CD14-positive monocyte (primary cell): ENCODE measurements around the gene PHYKPL. TPM values are rescaled to one million over a fixed set of nuclear protein-coding genes. Genes with fewer than 3 reads are reported as not detected.

Experiments
- DNase-seq, 3 donors: peaks; one replicate each; pipeline ENCODE4 v3.0.0-alpha.2; 2011 to 2022
- H2AFZ ChIP-seq: 2 replicates; pipeline ENCODE4 v1.6.0; 2012; ENCODE audit warnings: mild to moderate bottlenecking, low read depth, low read length, inconsistent platforms; ENCODE audit not compliant: insufficient read depth, poor library complexity, severe bottlenecking
- H3K27ac ChIP-seq, 2 donors: 1 replicate in 1 of 2; 2 replicates in 1 of 2; pipeline ENCODE4 v1.5.1; 2012 to 2013; ENCODE audit warnings: low read length in 2 of 2, control low read depth in 1 of 2, inconsistent platforms in 1 of 2, low read depth in 1 of 2, mild to moderate bottlenecking in 1 of 2
- H3K27me3 ChIP-seq, 2 donors: one replicate each; pipeline versions ENCODE4 v1.6.0 to v1.6.1; 2011 to 2013; ENCODE audit warnings: low read length in 2 of 2; ENCODE audit not compliant: control insufficient read depth in 2 of 2, insufficient read depth in 2 of 2
- H3K36me3 ChIP-seq, 2 donors: replicated peaks in 1 of 2; 1 replicate in 1 of 2; 2 replicates in 1 of 2; pipeline versions ENCODE4 v1.5.1 to v1.6.1; 2012 to 2013; ENCODE audit warnings: low read length in 2 of 2, control low read depth in 1 of 2, inconsistent platforms in 1 of 2, mild to moderate bottlenecking in 1 of 2; ENCODE audit not compliant: insufficient read depth in 2 of 2, control insufficient read depth in 1 of 2
- H3K4me1 ChIP-seq, 2 donors: 1 replicate in 1 of 2; 2 replicates in 1 of 2; pipeline versions ENCODE4 v1.5.1 to v1.6.1; 2012 to 2013; ENCODE audit warnings: low read length in 2 of 2, control low read depth in 1 of 2, inconsistent platforms in 1 of 2, mild to moderate bottlenecking in 1 of 2, moderate library complexity in 1 of 2; ENCODE audit not compliant: insufficient read depth in 2 of 2, control insufficient read depth in 1 of 2
- H3K4me2 ChIP-seq: replicated peaks from 2 replicates; pipeline ENCODE3; 2012; ENCODE audit warnings: low read length, moderate library complexity, mild to moderate bottlenecking; ENCODE audit not compliant: poor library complexity, severe bottlenecking; ENCODE audit errors: extremely low read depth
- H3K4me3 ChIP-seq, 3 experiments: fragments of 200-600 bp in 1 of 3; sonication (generic) in 1 of 3; replicated peaks in 1 of 3; 1 replicate in 2 of 3; 2 replicates in 1 of 3; pipeline ENCODE4 v1.5.1; 2011 to 2013; ENCODE audit warnings: low read length in 3 of 3, mild to moderate bottlenecking in 3 of 3, control low read depth in 2 of 3, low read depth in 2 of 3, inconsistent platforms in 1 of 3, moderate library complexity in 1 of 3
- H3K79me2 ChIP-seq: 2 replicates; pipeline ENCODE4 v1.6.0; 2012; ENCODE audit warnings: mild to moderate bottlenecking, control low read depth, inconsistent platforms, low read length, moderate library complexity; ENCODE audit not compliant: insufficient read depth
- H3K9ac ChIP-seq: 2 replicates; pipeline ENCODE4 v1.6.0; 2017; ENCODE audit warnings: low read length, mild to moderate bottlenecking; ENCODE audit not compliant: insufficient read depth, poor library complexity, severe bottlenecking
- H3K9me3 ChIP-seq, 2 donors: replicated peaks in 1 of 2; 1 replicate in 1 of 2; 2 replicates in 1 of 2; pipeline versions ENCODE4 v1.5.1 to v1.6.1; 2012 to 2013; ENCODE audit warnings: low read length in 2 of 2, control low read depth in 1 of 2; ENCODE audit not compliant: control insufficient read depth in 1 of 2, insufficient read depth in 1 of 2
- H4K20me1 ChIP-seq: 2 replicates; pipeline ENCODE4 v1.6.0; 2012; ENCODE audit warnings: mild to moderate bottlenecking, low read length, control low read depth, moderate library complexity; ENCODE audit not compliant: insufficient read depth
- H3K27ac Mint-ChIP-seq, 7 donors: one replicate each; pipeline ENCODE4 v1.8.0; 2020; ENCODE audit warnings: mild to moderate bottlenecking in 7 of 7, mixed read lengths in 7 of 7, moderate library complexity in 6 of 7, inconsistent platforms in 2 of 7
- H3K27me3 Mint-ChIP-seq, 3 donors: one replicate each; pipeline ENCODE4 v1.8.0; 2021 to 2022; ENCODE audit warnings: low read depth in 3 of 3, mild to moderate bottlenecking in 3 of 3, mixed read lengths in 3 of 3, moderate library complexity in 3 of 3, inconsistent platforms in 1 of 3
- H3K36me3 Mint-ChIP-seq, 2 donors: one replicate each; pipeline ENCODE4 v1.8.0; 2020; ENCODE audit warnings: mixed read lengths in 2 of 2, inconsistent platforms in 1 of 2, mild to moderate bottlenecking in 1 of 2
- H3K4me1 Mint-ChIP-seq: one replicate; pipeline ENCODE4 v1.8.0; 2020; ENCODE audit warnings: mild to moderate bottlenecking, mixed read lengths
- H3K4me3 Mint-ChIP-seq, 2 donors: one replicate each; pipeline ENCODE4 v1.8.0; 2020; ENCODE audit warnings: mild to moderate bottlenecking in 2 of 2, mixed read lengths in 2 of 2, moderate library complexity in 1 of 2
- H3K9me3 Mint-ChIP-seq, 7 donors: one replicate each; pipeline ENCODE4 v1.8.0; 2020 to 2022; ENCODE audit warnings: mixed read lengths in 7 of 7, mild to moderate bottlenecking in 6 of 7, moderate library complexity in 6 of 7, inconsistent platforms in 2 of 7
- WGBS: methylation state at CpG from one replicate; pipeline ENCODE4 v1.1.5; 2013; ENCODE audit warnings: missing lambda C conversion rate; ENCODE audit not compliant: insufficient coverage; 5-methylcytosine and 5-hydroxymethylcytosine counted together
- intact Hi-C, 2 donors: fragments of 100-400 bp; cut with micrococcal nuclease; formaldehyde crosslinking; loops; one replicate each; pipeline versions ENCODE4 v1.15.0 to v1.15.1; 2023
- polyA plus RNA-seq, 3 donors: library from polyadenylated mRNA; depleted of rRNA in 1 of 3; unstranded in 2 of 3; stranded (reverse) in 1 of 3; fragments of 300-500 nt in 2 of 3; fragments of >200 nt in 1 of 3; fragmentation: Illumina TruSeq in 2 of 3; gene quantifications; 1 replicate in 2 of 3; 2 replicates in 1 of 3; pipeline ENCODE4 v1.2.3, GENCODE V29; 2012 to 2021
- TF ChIP-seq, protein P1 (sequence below): fragments of 200-600 bp; IDR thresholded peaks from one replicate; pipeline ENCODE4 v1.8.0; 2022; ENCODE audit warnings: antibody characterized with exemption, mild to moderate bottlenecking

Gene PHYKPL
- polyA plus RNA-seq, 3 donors: 39.2 to 199 (median 43.0) TPM

- Mint-ChIP-seq H3K4me3 (no peak overlapping the region), H3K4me1 (peaks cover 8% of the 10 kb centered on the region), H3K36me3 (no peaks in the 10 kb centered on the region), H3K27me3 (peaks cover 0 to 3% (median 1%) of the 10 kb centered on the region in 3 donors), H3K27ac (no peak overlapping the region), H3K9me3 (peaks cover 6 to 14% (median 10%) of the 10 kb centered on the region in 7 donors)
- TF ChIP-seq, protein P1, sequence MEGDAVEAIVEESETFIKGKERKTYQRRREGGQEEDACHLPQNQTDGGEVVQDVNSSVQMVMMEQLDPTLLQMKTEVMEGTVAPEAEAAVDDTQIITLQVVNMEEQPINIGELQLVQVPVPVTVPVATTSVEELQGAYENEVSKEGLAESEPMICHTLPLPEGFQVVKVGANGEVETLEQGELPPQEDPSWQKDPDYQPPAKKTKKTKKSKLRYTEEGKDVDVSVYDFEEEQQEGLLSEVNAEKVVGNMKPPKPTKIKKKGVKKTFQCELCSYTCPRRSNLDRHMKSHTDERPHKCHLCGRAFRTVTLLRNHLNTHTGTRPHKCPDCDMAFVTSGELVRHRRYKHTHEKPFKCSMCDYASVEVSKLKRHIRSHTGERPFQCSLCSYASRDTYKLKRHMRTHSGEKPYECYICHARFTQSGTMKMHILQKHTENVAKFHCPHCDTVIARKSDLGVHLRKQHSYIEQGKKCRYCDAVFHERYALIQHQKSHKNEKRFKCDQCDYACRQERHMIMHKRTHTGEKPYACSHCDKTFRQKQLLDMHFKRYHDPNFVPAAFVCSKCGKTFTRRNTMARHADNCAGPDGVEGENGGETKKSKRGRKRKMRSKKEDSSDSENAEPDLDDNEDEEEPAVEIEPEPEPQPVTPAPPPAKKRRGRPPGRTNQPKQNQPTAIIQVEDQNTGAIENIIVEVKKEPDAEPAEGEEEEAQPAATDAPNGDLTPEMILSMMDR: no peak
- Histone ChIP-seq H3K36me3 (no peaks in the 10 kb centered on the region), H3K4me1 (peaks cover 5 to 7% of the 10 kb centered on the region in 2 donors), H3K4me2 (no peak overlapping the region), H3K79me2 (no peaks in the 10 kb centered on the region), H3K9me3 (peaks cover 0 to 15% of the 10 kb centered on the region in 2 donors), H3K27ac (no peak overlapping the region), H3K4me3 (no peak overlapping the region), H3K9ac (no peak overlapping the region), H3K27me3 (no peaks in the 10 kb centered on the region), H4K20me1 (no peaks in the 10 kb centered on the region), H2AFZ (no peak overlapping the region)
- 93% methylated on average over 9 of the region's 9 CpGs for WGBS
- DNase-seq: no peak
- intact Hi-C loops: no loop called here
Observed at GRCh38 chr5:178277346-178277745, 44.7 kb upstream of the PHYKPL start.

DNA sequence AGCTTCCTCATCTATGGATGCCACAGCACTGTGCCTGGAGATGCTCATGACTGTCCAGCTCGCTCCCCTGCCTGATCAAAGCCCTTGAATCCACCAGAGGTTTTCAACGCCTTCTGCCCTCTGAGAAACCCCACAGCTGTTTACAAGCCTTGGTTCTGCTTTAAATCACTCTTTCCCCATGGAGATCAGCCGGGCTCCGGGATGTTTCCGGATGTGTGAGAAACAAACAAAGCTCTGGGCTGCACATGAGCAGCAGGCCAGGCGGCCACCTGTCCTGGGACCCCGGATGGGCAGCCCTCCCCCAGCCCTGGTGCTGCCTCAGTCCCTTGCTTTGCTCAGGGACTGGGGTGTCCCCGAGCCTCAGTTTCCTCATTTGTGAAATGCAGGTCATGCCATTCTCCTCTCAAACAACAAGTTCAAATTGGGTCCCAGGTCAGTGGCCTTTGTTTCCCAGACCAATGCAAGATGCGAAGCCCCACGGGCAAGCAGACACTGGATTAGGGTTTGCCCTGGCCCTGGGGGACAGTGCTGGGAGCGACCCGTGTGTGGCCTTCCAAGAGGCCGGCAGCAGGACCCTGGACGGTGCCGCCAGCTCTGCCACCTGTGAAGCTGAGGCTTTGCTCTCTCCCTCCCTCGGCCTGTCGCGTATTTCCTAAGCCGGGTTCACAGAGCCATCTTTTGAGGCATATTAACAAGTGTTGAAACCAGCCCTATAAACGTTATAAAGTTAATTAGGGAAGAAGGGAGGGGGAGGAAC is 42.4 kb upstream of the PHYKPL start:
- Histone ChIP-seq H3K4me2 (no peak overlapping the region), H3K27me3 (no peaks in the 10 kb centered on the region), H4K20me1 (no peaks in the 10 kb centered on the region), H3K4me3 (no peak overlapping the region), H2AFZ (no peak overlapping the region), H3K4me1 (peaks cover 1 to 4% of the 10 kb centered on the region in 2 donors), H3K79me2 (no peaks in the 10 kb centered on the region), H3K9ac (no peak overlapping the region), H3K27ac (no peak overlapping the region), H3K9me3 (peaks cover 0 to 15% of the 10 kb centered on the region in 2 donors), H3K36me3 (no peaks in the 10 kb centered on the region)
- H3K9me3 Mint-ChIP-seq: peaks cover 6 to 14% (median 10%) of the 10 kb centered on the region in 7 donors
- intact Hi-C loops: no loop called here
- H3K27me3 Mint-ChIP-seq: peaks cover 0 to 3% (median 3%) of the 10 kb centered on the region in 3 donors
- no peak overlapping the region for H3K27ac Mint-ChIP-seq
- H3K4me3 Mint-ChIP-seq: peak overlapping the region in 1 of 2 donors; percentile 31
- WGBS: 97% methylated on average over 13 of the region's 20 CpGs
- TF ChIP-seq, protein P1: no peak
- DNase-seq: no peak
- H3K36me3 Mint-ChIP-seq: no peaks in the 10 kb centered on the region
- H3K4me1 Mint-ChIP-seq: peaks cover 4% of the 10 kb centered on the region
